HL-60/S4 (cell line): Measurements from ENCODE around the gene DENND1A.

ENCODE experiments used
- in situ Hi-C: fragments of 300-500 bp; cut with MboI; formaldehyde crosslinking; loops from 2 replicates; pipeline ENCODE4 v1.14.3; 2022; ENCODE audit warnings: low sequenced_read_pairs

Gene DENND1A

DNA sequence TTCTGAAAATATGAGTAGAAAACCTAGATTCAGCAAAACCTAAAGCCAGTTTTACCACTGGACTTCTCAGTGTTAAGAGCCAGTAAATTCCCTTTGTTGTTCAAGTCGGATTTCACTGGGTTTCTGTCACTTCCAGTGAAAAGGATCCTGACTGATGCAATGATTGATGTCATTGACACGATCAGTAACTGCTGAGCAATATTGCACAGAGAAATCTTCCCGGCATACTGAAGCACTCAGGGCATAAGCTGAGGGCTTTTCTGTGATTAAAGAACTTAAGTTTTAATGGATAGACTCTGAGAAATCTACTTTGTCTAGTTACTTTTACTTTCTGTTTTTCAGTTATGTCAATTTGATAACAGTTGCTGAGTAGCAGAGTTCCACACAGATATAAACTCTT is 61.9 kb downstream of the DENND1A start:
- in situ Hi-C loops = no loop called here

GRCh38 chr9:123867034-123867433 is 62.9 kb downstream of the DENND1A start:
- in situ Hi-C loops = no loop called here

DNA sequence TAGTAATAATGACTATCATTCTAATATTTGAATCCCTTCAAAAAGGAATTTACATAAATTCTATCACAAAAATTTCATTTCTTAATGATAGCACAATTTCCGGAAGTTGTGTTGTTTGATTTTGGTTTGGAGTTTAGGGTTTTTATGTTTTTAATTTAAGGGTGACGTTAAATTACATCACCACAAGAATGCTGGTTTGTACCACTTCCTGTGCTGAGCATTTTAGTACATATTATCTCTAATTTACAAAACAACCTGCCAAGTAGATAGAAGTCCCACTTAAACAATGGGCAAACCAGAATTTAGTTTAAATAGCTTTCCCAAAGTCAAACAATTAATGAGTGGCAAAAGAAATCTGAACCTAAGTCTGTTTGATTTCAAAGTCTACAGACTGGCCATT is 63.4 kb downstream of the DENND1A start:
- in situ Hi-C loops = no loop called here

DNA sequence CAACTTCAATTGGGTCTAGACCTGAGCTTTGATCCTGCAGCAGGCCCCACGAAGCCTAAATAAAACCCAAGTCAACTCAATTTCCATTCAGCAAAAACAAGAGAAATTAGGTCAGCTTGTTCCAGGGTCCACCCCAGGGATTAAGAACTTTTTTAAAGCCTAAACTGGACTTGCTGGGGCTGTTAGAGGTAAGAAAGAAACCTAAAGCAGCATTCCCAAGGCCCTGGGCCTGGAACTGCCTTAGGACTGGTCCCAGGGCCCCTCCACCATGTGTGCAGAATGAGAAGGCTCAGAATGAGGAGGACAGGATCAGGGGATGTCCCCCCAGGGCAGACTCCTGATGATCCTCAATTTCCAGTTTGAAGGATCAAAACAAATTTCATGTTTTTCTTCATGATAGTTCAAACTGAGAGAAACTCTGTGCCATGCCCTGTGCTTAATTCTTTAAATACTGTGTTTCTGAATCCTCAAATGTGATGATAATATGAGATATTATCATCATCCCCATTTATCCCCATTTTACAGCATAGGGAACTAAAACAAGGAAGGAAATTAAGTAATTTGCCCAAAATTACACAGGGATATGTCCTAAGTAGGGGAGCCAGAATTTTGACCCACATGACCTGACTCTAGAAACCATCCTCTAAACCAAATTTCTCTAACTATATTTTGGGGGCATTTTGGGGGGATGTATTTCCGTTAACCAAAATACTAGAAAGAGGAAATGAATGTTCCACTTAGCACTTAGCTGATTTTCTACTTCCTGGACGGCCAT is 64.5 kb downstream of the DENND1A start:
- in situ Hi-C loops = no loop called here

DNA sequence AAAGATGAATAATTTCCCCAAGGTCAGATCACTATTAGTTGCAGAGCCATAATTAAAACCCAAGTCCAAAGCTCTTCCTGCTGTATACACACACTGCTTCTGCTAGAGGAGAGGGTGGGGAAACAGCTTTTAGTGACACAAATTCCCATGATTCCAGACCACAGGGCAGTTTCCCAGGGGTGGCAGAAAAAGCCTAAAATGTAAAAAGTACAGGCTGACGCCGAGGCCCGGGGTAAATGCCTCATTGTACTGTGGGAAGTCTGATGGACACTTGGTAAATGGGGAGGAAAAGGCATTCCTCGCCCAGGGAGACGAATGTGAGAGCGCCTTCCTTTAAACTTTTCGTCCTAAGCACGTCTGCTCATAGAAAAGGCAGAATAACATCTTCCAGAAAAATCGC is 65.7 kb downstream of the DENND1A start:
- in situ Hi-C loops = no loop called here

DNA sequence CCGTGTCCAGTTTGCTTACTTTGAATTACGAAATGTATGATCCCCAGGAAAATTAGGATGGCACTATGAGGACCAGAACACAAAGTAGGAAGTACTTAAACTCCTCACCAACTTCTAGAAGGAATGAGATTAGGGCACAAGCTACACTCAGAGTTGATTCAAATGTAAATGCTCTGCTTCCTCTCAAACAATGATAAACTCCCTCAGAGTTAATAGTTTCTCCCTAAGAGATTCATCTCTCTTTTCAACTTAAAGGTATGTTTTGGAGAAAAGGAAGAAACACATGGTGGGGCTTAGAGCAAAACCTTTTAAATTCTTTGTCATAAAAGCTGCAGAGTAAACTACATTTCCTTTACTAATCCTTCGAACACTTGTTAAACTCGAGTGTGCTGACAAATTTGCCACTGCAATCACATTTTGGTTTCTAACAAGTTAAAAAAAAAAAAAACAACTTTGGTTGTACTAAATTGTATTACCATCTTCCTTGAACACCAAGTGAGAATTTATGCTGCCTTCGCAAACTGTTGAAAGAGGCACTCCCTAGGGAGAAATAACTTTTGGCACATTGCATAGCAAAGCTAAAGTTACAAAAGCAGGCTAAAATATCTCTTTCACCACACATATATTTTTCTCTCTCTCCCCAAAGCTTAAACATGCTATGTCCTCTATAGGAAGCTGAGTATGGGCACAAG is 66.6 kb downstream of the DENND1A start:
- in situ Hi-C loops = no loop called here

GRCh38 chr9:123861756-123862120 is 68.2 kb downstream of the DENND1A start:
- in situ Hi-C loops = no loop called here

DNA sequence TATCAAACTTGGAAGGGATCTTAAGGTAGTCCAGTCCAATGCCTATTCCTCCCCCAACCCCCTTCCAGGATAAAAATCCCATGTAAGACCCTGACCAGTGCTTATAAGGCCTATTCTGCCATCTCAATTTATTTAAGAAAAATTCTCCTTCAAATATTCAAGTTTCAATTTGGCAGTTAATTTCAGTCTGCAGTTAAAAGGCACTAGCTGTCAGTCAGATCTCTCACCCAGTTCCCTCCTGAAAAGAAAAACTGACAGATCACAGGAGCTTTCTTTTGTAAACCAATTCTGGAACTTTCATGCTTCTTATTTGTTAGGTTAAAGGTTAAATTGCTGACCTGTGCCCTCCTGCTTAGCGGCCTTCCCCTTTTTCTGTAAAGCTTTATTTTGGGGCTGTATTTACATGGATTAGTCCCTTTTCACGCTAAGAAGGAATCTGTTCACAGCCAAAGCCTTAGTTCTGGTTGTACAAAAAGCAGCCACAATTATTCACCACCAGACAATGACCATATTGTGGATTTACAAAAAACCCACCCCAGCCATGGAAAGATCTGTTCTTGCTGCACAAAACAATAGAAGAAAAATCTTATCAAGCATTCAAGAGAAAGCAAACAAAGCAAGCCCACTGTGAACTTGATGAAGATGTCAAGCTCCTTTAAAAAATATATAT is 68.7 kb downstream of the DENND1A start:
- in situ Hi-C loops = no loop called here

DNA sequence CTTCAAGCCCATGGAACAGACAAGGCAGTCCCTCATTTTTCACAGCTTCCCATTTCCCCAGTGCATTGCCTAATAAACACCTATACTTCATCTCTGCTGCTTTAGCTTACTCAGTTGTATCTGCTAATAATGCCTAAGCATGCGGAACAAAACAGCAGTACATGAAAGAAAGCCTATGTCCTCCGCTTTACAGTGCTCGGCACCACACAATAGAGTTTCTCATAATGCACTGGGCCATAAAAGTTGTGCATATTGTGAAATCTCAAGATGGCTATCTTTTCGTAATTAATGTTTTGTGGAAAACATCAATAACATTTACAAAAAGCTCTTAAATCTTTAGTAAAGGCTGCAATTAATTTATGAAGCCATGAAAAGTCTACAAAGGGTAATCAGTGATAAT is 69.3 kb downstream of the DENND1A start:
- in situ Hi-C loops = no loop called here

GRCh38 chr9:123852403-123852802 is 77.5 kb downstream of the DENND1A start:
- in situ Hi-C loops = no loop called here

DNA sequence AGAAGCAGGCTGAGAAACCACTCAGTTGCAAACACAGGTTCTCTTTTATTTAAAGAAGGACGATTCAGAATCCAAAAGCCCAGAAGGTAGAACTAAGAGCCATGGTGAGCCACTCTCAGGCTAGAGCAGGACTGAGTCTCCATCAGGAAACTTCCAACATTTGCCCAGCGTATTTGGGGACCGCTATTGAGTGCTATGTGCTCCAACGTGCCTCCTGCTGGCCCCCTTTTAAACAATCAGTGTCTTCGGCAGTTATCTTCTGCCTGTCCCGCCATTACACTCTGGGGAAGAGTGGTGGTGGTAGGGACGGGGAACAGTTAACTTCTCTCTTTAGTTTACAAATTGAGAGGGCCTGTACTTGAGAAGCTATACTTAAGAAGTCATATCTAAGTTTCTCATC is 78.1 kb downstream of the DENND1A start:
- in situ Hi-C loops = no loop called here

DNA sequence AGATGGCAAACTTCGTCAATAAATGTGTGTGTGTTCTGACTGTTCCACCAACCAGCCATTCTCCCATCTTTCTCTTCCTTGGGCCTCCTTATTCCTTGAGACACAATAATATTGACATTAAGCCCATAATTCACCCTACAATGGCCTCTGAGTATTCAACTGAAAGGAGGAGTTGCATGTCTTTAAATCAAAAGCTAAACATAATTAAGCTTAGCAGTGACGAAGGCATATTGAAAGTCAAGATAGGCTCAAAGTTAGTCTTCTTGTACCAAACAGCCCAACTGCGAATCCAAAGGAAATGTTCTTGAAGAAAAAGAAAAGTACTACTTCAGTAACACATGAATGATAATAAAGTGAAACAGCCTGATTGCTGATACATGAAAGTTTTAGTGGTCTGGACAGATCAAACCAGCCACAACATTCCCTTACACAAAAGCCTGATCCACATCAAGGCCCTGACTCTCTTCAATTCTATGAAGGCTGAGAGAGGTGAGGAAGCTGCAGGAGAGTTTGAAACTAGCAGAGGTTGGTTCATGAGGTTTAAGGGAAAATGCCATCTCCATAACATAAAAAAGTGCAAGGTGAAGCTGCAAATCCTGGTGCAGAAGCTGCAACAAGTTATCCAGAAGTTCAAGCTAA is 81.4 kb downstream of the DENND1A start:
- in situ Hi-C loops = no loop called here

DNA sequence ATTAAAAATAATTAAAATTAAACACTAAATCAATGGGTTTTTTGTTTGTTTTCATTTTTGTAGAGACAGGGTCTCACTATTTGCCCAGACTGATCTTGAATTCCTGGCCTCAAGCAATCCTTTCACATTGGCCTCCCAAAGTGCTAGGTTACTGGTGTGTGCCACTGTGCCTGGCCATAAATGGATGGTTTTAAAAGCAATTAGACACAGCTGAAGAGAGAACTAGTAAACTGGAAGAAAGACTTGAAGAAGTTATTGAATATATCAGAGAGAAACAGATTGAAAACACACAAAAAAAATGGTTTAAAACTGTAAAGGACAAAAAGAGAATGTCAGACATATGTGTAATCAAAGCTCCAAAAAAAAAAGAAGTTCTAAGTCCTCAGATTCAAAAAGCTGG is 83.0 kb downstream of the DENND1A start:
- in situ Hi-C loops = no loop called here

GRCh38 chr9:123843703-123844102 is 86.2 kb downstream of the DENND1A start:
- in situ Hi-C loops = no loop called here

GRCh38 chr9:123835821-123836220 is 94.1 kb downstream of the DENND1A start:
- in situ Hi-C loops = no loop called here

GRCh38 chr9:123834889-123835562 is 94.9 kb downstream of the DENND1A start:
- in situ Hi-C loops = no loop called here

DNA sequence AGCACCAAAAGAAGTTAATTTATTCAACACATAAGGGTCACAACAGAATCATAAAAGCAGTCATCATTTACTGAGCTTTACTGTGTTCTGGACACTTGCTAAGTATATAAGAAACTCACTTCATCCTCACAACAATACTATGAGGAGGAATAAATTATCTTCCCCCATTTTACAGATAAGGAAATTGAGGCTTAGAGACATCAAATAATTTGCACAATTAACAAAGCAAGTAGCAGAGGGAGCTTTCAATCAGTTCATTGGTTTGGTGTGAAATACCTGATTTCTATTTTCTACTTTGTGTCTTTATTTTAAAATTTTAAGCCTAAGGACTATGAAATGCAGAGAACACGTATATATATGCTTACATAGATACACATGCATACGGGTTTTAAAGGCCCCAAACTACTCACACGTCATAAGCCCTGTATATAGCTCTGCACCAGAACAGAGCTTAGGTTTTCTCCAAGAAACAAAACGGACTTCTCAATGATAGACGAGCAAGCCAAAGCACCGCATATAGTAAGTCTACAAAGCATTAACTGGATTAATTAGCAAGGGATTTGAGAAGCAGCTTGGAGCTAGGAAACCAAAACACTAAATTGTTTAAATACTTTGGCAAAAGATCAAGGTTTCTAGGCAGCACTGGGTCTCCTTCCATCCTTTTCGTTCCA is 95.6 kb downstream of the DENND1A start:
- in situ Hi-C loops = no loop called here

- in situ Hi-C loops = no loop called here
These were observed 96.9 kb downstream of the DENND1A start for GRCh38 chr9:123832858-123833650.

- in situ Hi-C loops = no loop called here
These were observed 97.8 kb downstream of the DENND1A start for GRCh38 chr9:123832176-123832575.

GRCh38 chr9:123828449-123828848 is 101.5 kb downstream of the DENND1A start:
- in situ Hi-C loops = no loop called here
